ENCODE results near the gene CXXC1.

Gene CXXC1

GRCh38 chr18:50281972-50282520 lies 5.4 kb downstream of the CXXC1 start:
- in situ Hi-C loops (cut with MboI; ENCODE audit: low pct_unique_long_range_greater_than_20kb, low sequenced_read_pairs, unreplicated experiment), result loop anchor here (10.0 kb wide), 1 partner anchor 73 kb away; no protein-coding TSS in a partner anchor
- DNase-seq (ENCODE audit: low spot score), result no peak
- no peak for TF ChIP-seq CTCF (IDR thresholded peaks at IDR 0.05; ENCODE audit: extremely low read depth, insufficient read depth, missing control alignments)

DNA sequence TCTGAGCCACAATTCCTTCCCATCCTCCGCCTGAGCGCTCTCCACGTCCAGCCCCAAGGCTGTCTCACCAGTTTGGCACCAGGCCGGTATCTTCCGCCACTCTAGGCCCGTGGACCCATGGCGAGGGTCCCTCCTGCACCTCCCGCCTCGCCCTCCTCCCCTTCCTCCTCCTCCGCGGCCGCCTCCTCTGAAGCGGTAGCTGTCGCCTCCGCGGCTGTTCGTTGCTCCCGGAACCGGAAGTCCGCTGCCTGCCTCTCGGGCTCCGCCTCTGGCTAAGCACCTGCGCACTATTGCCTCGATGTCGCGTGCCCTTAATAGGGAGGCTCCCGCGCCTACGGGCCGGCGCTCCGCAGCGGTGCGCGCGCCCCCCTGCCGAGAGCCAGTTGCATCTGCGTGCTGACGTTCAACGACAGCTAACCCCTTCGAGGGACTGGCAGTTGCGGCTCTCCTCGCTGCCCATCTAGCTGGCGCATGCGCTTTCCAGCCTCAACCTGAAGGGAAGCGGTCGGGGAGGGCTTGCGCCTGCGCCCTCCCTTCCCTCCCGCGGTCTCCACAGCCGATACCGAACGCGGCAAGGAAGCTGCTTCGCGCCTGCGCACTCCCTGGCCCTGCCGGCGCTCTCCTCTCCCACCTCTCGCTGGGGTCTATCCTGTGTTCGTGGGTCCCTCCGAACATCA lies 6.1 kb downstream of the CXXC1 start, which contains the start of gene MBD1:
Gene MBD1, minus strand, starts transcription at position 229 of the 677 bp plus-strand sequence. CDS start 1,531 bp downstream, outside the sequence.
- peak; percentile 98 for DNase-seq (ENCODE audit: low spot score)
- peak; percentile 26 for TF ChIP-seq CTCF (IDR thresholded peaks at IDR 0.05; ENCODE audit: extremely low read depth, insufficient read depth, missing control alignments)
- in situ Hi-C loops (cut with MboI; ENCODE audit: low pct_unique_long_range_greater_than_20kb, low sequenced_read_pairs, unreplicated experiment), result loop anchor here (10.0 kb wide), 1 partner anchor 73 kb away; no protein-coding TSS in a partner anchor

GRCh38 chr18:50280707-50281294 lies 6.7 kb downstream of the CXXC1 start:
- no peak for TF ChIP-seq CTCF (IDR thresholded peaks at IDR 0.05; ENCODE audit: extremely low read depth, insufficient read depth, missing control alignments)

DNA sequence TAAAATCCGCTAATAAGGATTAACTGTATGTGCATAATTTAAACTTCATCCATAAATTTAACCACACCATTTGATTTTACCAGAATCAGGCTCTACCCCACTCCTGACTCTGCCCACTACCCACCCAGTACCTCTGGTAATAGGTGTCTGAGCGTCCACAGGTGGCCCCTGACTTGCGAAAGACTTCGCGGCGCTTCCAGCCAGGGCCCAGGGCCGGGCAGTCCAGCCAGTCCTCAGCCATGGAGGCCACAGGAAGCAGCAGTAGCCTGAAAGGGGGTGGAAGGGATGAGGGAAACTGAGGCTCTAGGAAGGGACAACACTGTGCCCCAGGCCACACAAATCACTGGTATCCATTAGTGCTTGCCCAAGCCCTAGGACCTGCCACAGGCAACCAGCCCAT lies 7.7 kb downstream of the CXXC1 start:
- TF ChIP-seq CTCF (IDR thresholded peaks at IDR 0.05; ENCODE audit: extremely low read depth, insufficient read depth, missing control alignments), result no peak
- in situ Hi-C loops (cut with MboI; ENCODE audit: low pct_unique_long_range_greater_than_20kb, low sequenced_read_pairs, unreplicated experiment), result loop anchor here (10.0 kb wide), 1 partner anchor 75 kb away; no protein-coding TSS in a partner anchor
- DNase-seq (ENCODE audit: low spot score), result no peak

More at GRCh38 chr18:50280707-50281294, 6.7 kb downstream of the CXXC1 start:
- in situ Hi-C loops (cut with MboI; ENCODE audit: low pct_unique_long_range_greater_than_20kb, low sequenced_read_pairs, unreplicated experiment), result loop anchor here (10.0 kb wide), 1 partner anchor 74 kb away; no protein-coding TSS in a partner anchor
- no peak for DNase-seq (ENCODE audit: low spot score)

DNA sequence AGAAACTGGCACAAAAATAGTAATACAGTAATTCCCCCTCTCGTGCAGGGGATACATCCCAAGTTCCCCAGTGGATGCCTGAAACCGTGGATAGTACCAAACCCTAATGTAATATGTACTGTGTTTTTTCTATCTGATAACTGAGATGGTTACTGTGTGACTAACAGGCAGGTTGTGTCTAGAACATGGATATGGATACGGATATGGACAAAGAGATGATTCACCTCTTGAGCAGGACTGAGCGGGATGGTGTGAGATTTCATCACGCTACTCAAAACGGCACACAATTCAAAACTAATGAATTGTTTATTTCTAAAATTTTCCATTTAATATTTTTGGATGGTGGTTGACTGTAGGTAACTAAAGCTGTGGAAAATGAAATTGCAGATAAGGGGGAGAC lies 9.6 kb downstream of the CXXC1 start:
- in situ Hi-C loops (cut with MboI; ENCODE audit: low pct_unique_long_range_greater_than_20kb, low sequenced_read_pairs, unreplicated experiment), result no loop called here
- TF ChIP-seq CTCF (IDR thresholded peaks at IDR 0.05; ENCODE audit: extremely low read depth, insufficient read depth, missing control alignments), result no peak
- DNase-seq (ENCODE audit: low spot score), result no peak

GRCh38 chr18:50276452-50276851 lies 11.0 kb downstream of the CXXC1 start:
- no peak for DNase-seq (ENCODE audit: low spot score)
- no peak for TF ChIP-seq CTCF (IDR thresholded peaks at IDR 0.05; ENCODE audit: extremely low read depth, insufficient read depth, missing control alignments)
- in situ Hi-C loops (cut with MboI; ENCODE audit: low pct_unique_long_range_greater_than_20kb, low sequenced_read_pairs, unreplicated experiment), result no loop called here
